SK-N-SH (cell line): Measurements from ENCODE around the gene PAPSS2. TPM values are rescaled to one million over a fixed set of nuclear protein-coding genes. Genes with fewer than 3 reads are reported as not detected.

Experiments used
- CTCF ChIA-PET: fragments of 300-600, 350-600 bp; formaldehyde crosslinking; extraction: SDS; loops from one replicate; lab custom pipeline; 2021; lab: Yijun Ruan, JAX
- POLR2A ChIA-PET: fragments of 350-600 bp; sonication (Branson Sonifier 250); formaldehyde crosslinking; extraction: SDS; loops from one replicate; lab custom pipeline; 2020; ENCODE audit warnings: antibody characterized with exemption, inconsistent platforms; lab: Yijun Ruan, JAX
- DNase-seq: peaks from one replicate; pipeline ENCODE4 v3.0.0; 2012
- H2AFZ ChIP-seq: fragments of 200-600 bp; sonication (generic); 2 replicates; pipeline ENCODE4 v1.8.1; 2016; ENCODE audit warnings: antibody characterized with exemption, mild to moderate bottlenecking, low read depth
- H3F3A ChIP-seq: fragments of 200-600 bp; sonication (generic); replicated peaks from 2 replicates; pipeline ENCODE3; 2016; ENCODE audit warnings: antibody characterized with exemption, mild to moderate bottlenecking; ENCODE audit not compliant: insufficient read depth
- H3K27ac ChIP-seq, 2 experiments: fragments of 200-500 bp in 1 of 2; fragments of 200-600 bp in 1 of 2; sonication (Bioruptor generic) in 1 of 2; sonication (generic), shearing (Covaris generic) in 1 of 2; 2 replicates each; pipeline versions ENCODE4 v1.5.1 to v1.6.1; 2014 to 2016; ENCODE audit warnings: low read depth in 2 of 2, inconsistent platforms in 1 of 2, low read length in 1 of 2, mild to moderate bottlenecking in 1 of 2, mixed read lengths in 1 of 2
- H3K27me3 ChIP-seq: fragments of 200-600 bp; sonication (generic), shearing (Covaris generic); 2 replicates; pipeline ENCODE4 v1.6.1; 2016; ENCODE audit warnings: mixed run types; ENCODE audit not compliant: insufficient read depth
- H3K36me3 ChIP-seq, 2 experiments: fragments of 200-500 bp in 1 of 2; fragments of 200-600 bp in 1 of 2; sonication (Bioruptor generic) in 1 of 2; sonication (generic) in 1 of 2; replicated peaks in 1 of 2; 2 replicates each; pipeline versions ENCODE3 to v1.5.1; 2014 to 2016; ENCODE audit warnings: low read length in 1 of 2, mild to moderate bottlenecking in 1 of 2; ENCODE audit not compliant: insufficient read depth in 2 of 2, control insufficient read depth in 1 of 2
- H3K4me1 ChIP-seq, 2 experiments: fragments of 200-500 bp in 1 of 2; fragments of 200-600 bp in 1 of 2; sonication (Bioruptor generic) in 1 of 2; sonication (generic), shearing (Covaris generic) in 1 of 2; 2 replicates each; pipeline versions ENCODE4 v1.5.1 to v1.6.1; 2014 to 2016; ENCODE audit warnings: low read depth in 1 of 2, low read length in 1 of 2, mixed run types in 1 of 2; ENCODE audit not compliant: insufficient read depth in 2 of 2, control insufficient read depth in 1 of 2
- H3K4me2 ChIP-seq: fragments of 200-600 bp; sonication (generic), shearing (Covaris generic); 2 replicates; pipeline ENCODE4 v1.6.1; 2017; ENCODE audit warnings: mixed run types
- H3K4me3 ChIP-seq, 2 experiments: fragments of 200-500 bp in 1 of 2; fragments of 200-600 bp in 1 of 2; sonication (Bioruptor generic) in 1 of 2; sonication (generic), shearing (Covaris generic) in 1 of 2; 2 replicates each; pipeline versions ENCODE4 v1.5.1 to v1.8.1; 2014 to 2016; ENCODE audit warnings: low read depth in 2 of 2, inconsistent platforms in 1 of 2, low read length in 1 of 2, mild to moderate bottlenecking in 1 of 2, mixed read lengths in 1 of 2, moderate library complexity in 1 of 2
- H3K79me2 ChIP-seq: fragments of 200-600 bp; sonication (generic); 2 replicates; pipeline ENCODE4 v1.8.1; 2017; ENCODE audit warnings: mild to moderate bottlenecking; ENCODE audit not compliant: insufficient read depth
- H3K9ac ChIP-seq: fragments of 200-600 bp; sonication (generic); 2 replicates; pipeline ENCODE4 v1.6.1; 2017; ENCODE audit warnings: mixed run types
- H3K9me2 ChIP-seq: fragments of 200-600 bp; sonication (generic); 2 replicates; pipeline ENCODE4 v1.6.1; 2017; ENCODE audit warnings: mixed run types
- H3K9me3 ChIP-seq: fragments of 200-600 bp; sonication (generic); 2 replicates; pipeline ENCODE4 v1.6.1; 2017; ENCODE audit warnings: mixed run types, mild to moderate bottlenecking, moderate library complexity
- H4K20me1 ChIP-seq: fragments of 200-600 bp; sonication (generic); 2 replicates; pipeline ENCODE4 v1.6.1; 2017; ENCODE audit warnings: mild to moderate bottlenecking, mixed run types; ENCODE audit not compliant: insufficient read depth
- EP300 ChIP-seq, 2 experiments: IDR thresholded peaks; 2 replicates each; pipeline versions ENCODE4 v1.4.0 to v1.6.1; 2012; ENCODE audit warnings: borderline replicate concordance in 1 of 2, low read depth in 1 of 2, low read length in 1 of 2
- IRF3 ChIP-seq: fragments of 150-350 bp; IDR thresholded peaks from 2 replicates; pipeline ENCODE4 v1.6.1; 2016; ENCODE audit warnings: mild to moderate bottlenecking, low read depth, low read length
- MEF2A ChIP-seq: IDR thresholded peaks from 2 replicates; pipeline ENCODE4 v1.4.0; 2012; ENCODE audit warnings: low read depth, borderline replicate concordance
- MXI1 ChIP-seq: IDR thresholded peaks from 2 replicates; pipeline ENCODE4 v1.6.1; 2012; ENCODE audit warnings: mild to moderate bottlenecking, low read depth, low read length, improper control_type of control experiment
- NFIC ChIP-seq: IDR thresholded peaks from 2 replicates; pipeline ENCODE4 v1.4.0; 2012; ENCODE audit warnings: borderline replicate concordance
- NRF1 ChIP-seq: IDR thresholded peaks from 2 replicates; pipeline ENCODE4 v1.6.1; 2012; ENCODE audit warnings: low read depth, mild to moderate bottlenecking, low read length
- PBX3 ChIP-seq: IDR thresholded peaks from 2 replicates; pipeline ENCODE4; 2012
- REST ChIP-seq: IDR thresholded peaks from 2 replicates; pipeline ENCODE4 v1.6.1; 2012; ENCODE audit warnings: mild to moderate bottlenecking, low read depth, low read length, moderate library complexity
- RXRA ChIP-seq: IDR thresholded peaks from 2 replicates; pipeline ENCODE4 v1.4.0; 2012; ENCODE audit warnings: low read depth, mild to moderate bottlenecking, borderline replicate concordance
- TAF1 ChIP-seq: IDR thresholded peaks from 2 replicates; pipeline ENCODE4 v1.6.1; 2012; ENCODE audit warnings: low read depth, mild to moderate bottlenecking, low read length, moderate library complexity, borderline replicate concordance
- TEAD4 ChIP-seq: IDR thresholded peaks from 2 replicates; pipeline ENCODE4 v1.4.0; 2012; ENCODE audit warnings: mild to moderate bottlenecking, borderline replicate concordance; ENCODE audit not compliant: insufficient read depth
- USF2 ChIP-seq: fragments of 150-350 bp; IDR thresholded peaks from 2 replicates; pipeline ENCODE4 v1.6.1; 2017; ENCODE audit warnings: antibody characterized with exemption, low read length, low read depth, borderline replicate concordance
- WGBS: methylation state at CpG from one replicate; pipeline ENCODE4 v1.1.6; 2017; ENCODE audit warnings: low lambda C conversion rate; 5-methylcytosine and 5-hydroxymethylcytosine counted together
- polyA plus RNA-seq, 3 experiments: library from polyadenylated mRNA; depleted of rRNA; stranded (reverse); fragments of >200 nt; gene quantifications; 2 replicates each; pipeline ENCODE4 v1.2.3, GENCODE V29; 2012

Gene PAPSS2
- polyA plus RNA-seq, 1 of the 3 experiments (the other 2 are of a cell fraction) = 50.0 TPM

GRCh38 chr10:87694011-87694794, 34.5 kb downstream of the PAPSS2 start:
- no peak overlapping the region for H3K4me3 ChIP-seq
- peaks cover 0 to under 1% of the 10 kb centered on the region in 2 experiments; a peak in 1 of 4 replicates for H3K4me1 ChIP-seq
- POLR2A ChIA-PET = no interaction called here
- H3K9ac ChIP-seq = no peak overlapping the region
- no peak overlapping the region for H2AFZ ChIP-seq
- H3F3A ChIP-seq = peaks cover 10% of the 10 kb centered on the region
- no peak overlapping the region for H3K4me2 ChIP-seq
- H3K79me2 ChIP-seq = peaks cover 67% of the 10 kb centered on the region
- TF ChIP-seq EP300 (IDR thresholded peaks at IDR 0.05; ENCODE audit: borderline replicate concordance in 1 of 2, low read depth in 1 of 2, low read length in 1 of 2) = no peak
- TF ChIP-seq TEAD4 = no peak
- TF ChIP-seq TAF1 = no peak
- no peak for TF ChIP-seq USF2
- no peak for TF ChIP-seq MXI1
- no peak for TF ChIP-seq REST
- TF ChIP-seq RXRA = no peak
- TF ChIP-seq NFIC = no peak
- TF ChIP-seq PBX3 = no peak
- no peak for TF ChIP-seq IRF3
- no peak for TF ChIP-seq NRF1
- no peak for TF ChIP-seq MEF2A
- H3K27ac ChIP-seq = no peak overlapping the region
- no peaks in the 10 kb centered on the region for H4K20me1 ChIP-seq
- no peaks in the 10 kb centered on the region for H3K9me2 ChIP-seq
- CTCF ChIA-PET = interaction anchor here (0.6 kb wide), 1 partner anchor 9 kb away, joined by 3 read pairs; no protein-coding TSS in a partner anchor
- H3K9me3 ChIP-seq = no peaks in the 10 kb centered on the region
- no peak for DNase-seq
- peaks cover 0 to 12% of the 10 kb centered on the region in 2 experiments for H3K36me3 ChIP-seq
- no peaks in the 10 kb centered on the region for H3K27me3 ChIP-seq
- 89% methylated on average over 4 of the region's 4 CpGs for WGBS
